HEK293T (cell line): ENCODE results near the gene CRCP.
A peak's percentile ranks its signal among the peaks of the same experiment; 100 is the strongest.
"Not testable (repeated sequence)": the region's sequence is repeated elsewhere in the genome, so short reads cannot be mapped to it uniquely, and the experiment has no call there.

Experiments used
- CTCF ChIA-PET: fragments of 350-600 bp; formaldehyde crosslinking; extraction: SDS; loops from one replicate; lab custom pipeline; 2021; ENCODE audit warnings: antibody characterized with exemption, inconsistent platforms; lab: Yijun Ruan, JAX
- POLR2A ChIA-PET: fragments of 350-600 bp; formaldehyde crosslinking; extraction: SDS; loops from one replicate; lab custom pipeline; 2020; ENCODE audit warnings: antibody characterized with exemption, inconsistent platforms; lab: Yijun Ruan, JAX
- DNase-seq: peaks from one replicate; pipeline ENCODE4 v3.0.0; 2012; ENCODE audit warnings: mixed read lengths; ENCODE audit errors: extremely low spot score
- ARNT ChIP-seq: fragments of 450-650 bp; IDR thresholded peaks from 2 replicates; pipeline ENCODE4 v1.6.1; 2017; ENCODE audit warnings: mild to moderate bottlenecking
- BHLHE40 ChIP-seq: fragments of 450-650 bp; IDR thresholded peaks from 2 replicates; pipeline ENCODE4 v1.6.1; 2016; ENCODE audit warnings: mild to moderate bottlenecking, moderate library complexity, borderline replicate concordance
- CTBP1 ChIP-seq: fragments of 450-650 bp; IDR thresholded peaks from 2 replicates; pipeline ENCODE4 v1.6.1; 2016; ENCODE audit warnings: borderline replicate concordance
- ELF4 ChIP-seq: fragments of 450-650 bp; IDR thresholded peaks from 2 replicates; pipeline ENCODE4 v1.6.1; 2017; ENCODE audit warnings: antibody characterized with exemption
- FOXA1 ChIP-seq: fragments of 450-650 bp; IDR thresholded peaks from 2 replicates; pipeline ENCODE4 v1.6.1; 2016; ENCODE audit warnings: mild to moderate bottlenecking
- FOXK2 ChIP-seq: fragments of 450-650 bp; IDR thresholded peaks from 2 replicates; pipeline ENCODE4 v1.6.1; 2016; ENCODE audit warnings: mild to moderate bottlenecking
- FOXM1 ChIP-seq: fragments of 450-650 bp; IDR thresholded peaks from 2 replicates; pipeline ENCODE4 v1.6.1; 2017; ENCODE audit warnings: mild to moderate bottlenecking, borderline replicate concordance
- HDGF ChIP-seq: fragments of 450-650 bp; IDR thresholded peaks from 2 replicates; pipeline ENCODE4 v1.6.1; 2017; ENCODE audit warnings: antibody characterized with exemption, borderline replicate concordance
- L3MBTL2 ChIP-seq: fragments of 450-650 bp; conservative IDR thresholded peaks from 2 replicates; pipeline ENCODE4 v1.6.1; 2016; ENCODE audit warnings: mild to moderate bottlenecking
- LEF1 ChIP-seq: fragments of 450-650 bp; IDR thresholded peaks from 2 replicates; pipeline ENCODE4 v1.6.1; 2017; ENCODE audit warnings: mild to moderate bottlenecking, borderline replicate concordance
- NFRKB ChIP-seq: fragments of 450-650 bp; IDR thresholded peaks from 2 replicates; pipeline ENCODE4 v1.6.1; 2016; ENCODE audit warnings: mild to moderate bottlenecking, moderate library complexity
- PKNOX1 ChIP-seq: fragments of 450-650 bp; IDR thresholded peaks from 2 replicates; pipeline ENCODE4 v1.6.1; 2016
- SP1 ChIP-seq: fragments of 450-650 bp; IDR thresholded peaks from 2 replicates; pipeline ENCODE4 v1.6.1; 2017
- SUZ12 ChIP-seq: fragments of 450-650 bp; IDR thresholded peaks from 2 replicates; pipeline ENCODE4 v1.6.1; 2016; ENCODE audit warnings: mild to moderate bottlenecking
- TARDBP ChIP-seq: fragments of 450-650 bp; IDR thresholded peaks from 2 replicates; pipeline ENCODE4 v1.6.1; 2016
- ZNF384 ChIP-seq: fragments of 450-650 bp; IDR thresholded peaks from 2 replicates; pipeline ENCODE4 v1.6.1; 2016

CRCP gene

GRCh38 chr7:66095010-66095409 is 19.6 kb upstream of the CRCP start:
- ChIA-PET POLR2A (no interaction called here), CTCF (no interaction called here)
- no peak for TF ChIP-seq PKNOX1
- TF ChIP-seq SP1 = no peak
- no peak for TF ChIP-seq ELF4
- no peak for TF ChIP-seq TARDBP
- TF ChIP-seq ZNF384 = no peak
- no peak for TF ChIP-seq ARNT
- no peak for TF ChIP-seq CTBP1
- TF ChIP-seq FOXK2 = no peak
- no peak for TF ChIP-seq LEF1
- no peak for TF ChIP-seq FOXM1
- TF ChIP-seq FOXA1 = no peak
- no peak for TF ChIP-seq NFRKB
- no peak for TF ChIP-seq HDGF
- no peak for TF ChIP-seq BHLHE40
- no peak for TF ChIP-seq L3MBTL2
- no peak for TF ChIP-seq SUZ12
- DNase-seq = no peak

- no peak for TF ChIP-seq SP1
- no peak for TF ChIP-seq FOXM1
- TF ChIP-seq BHLHE40 = no peak
- TF ChIP-seq ELF4 = no peak
- no peak for TF ChIP-seq L3MBTL2
- TF ChIP-seq HDGF = no peak
- TF ChIP-seq LEF1 = no peak
- no peak for TF ChIP-seq SUZ12
- no peak for TF ChIP-seq NFRKB
- TF ChIP-seq ZNF384 = no peak
- no peak for TF ChIP-seq PKNOX1
- no peak for TF ChIP-seq CTBP1
- TF ChIP-seq ARNT = no peak
- TF ChIP-seq FOXA1 = no peak
- TF ChIP-seq FOXK2 = no peak
- TF ChIP-seq TARDBP = no peak
- ChIA-PET POLR2A (no interaction called here), CTCF (no interaction called here)
- no peak for DNase-seq
Measured at GRCh38 chr7:66099232-66099550, 15.5 kb upstream of the CRCP start.

- ChIA-PET CTCF (interaction anchor here (0.7 kb wide), 1 partner anchor 633 kb away, joined by 4 read pairs; no protein-coding TSS in a partner anchor), POLR2A (interaction anchor here (2.6 kb wide), 1 partner anchor 15 kb away, joined by 7 read pairs; the partner anchor contains the start of gene CRCP)
- TF ChIP-seq SUZ12 (no peak), PKNOX1 (peak; percentile 52; the same call in 1 of the 2 replicates), ARNT (no peak)
- DNase-seq = no peak
Measured at GRCh38 chr7:66099551-66100407, 14.9 kb upstream of the CRCP start.

- TF ChIP-seq ARNT (no peak), BHLHE40 (no peak), LEF1 (no peak), FOXK2 (no peak), NFRKB (no peak), ZNF384 (0 out of 2 replicates have a peak, but pooled peaks have one; percentile 7), FOXA1 (no peak), CTBP1 (no peak), ELF4 (no peak)
Measured at GRCh38 chr7:66100408-66101050, 14.1 kb upstream of the CRCP start.

GRCh38 chr7:66102168-66102567 is 12.5 kb upstream of the CRCP start:
- POLR2A ChIA-PET = interaction anchor here (2.6 kb wide), 1 partner anchor 12 kb away, joined by 7 read pairs; the partner anchor contains the start of gene CRCP
- CTCF ChIA-PET, DNase-seq: not testable (repeated sequence)

More at GRCh38 chr7:66100408-66101050, 14.1 kb upstream of the CRCP start:
- ChIA-PET CTCF (interaction anchor here (0.6 to 0.7 kb wide), 2 partner anchors 68 to 632 kb away, joined by 3 to 4 read pairs; no protein-coding TSS in a partner anchor), POLR2A (interaction anchor here (2.6 kb wide), 1 partner anchor 14 kb away, joined by 7 read pairs; the partner anchor contains the start of gene CRCP)
- DNase-seq = no peak

GRCh38 chr7:66103994-66104393 is 10.7 kb upstream of the CRCP start:
- DNase-seq, CTCF ChIA-PET, POLR2A ChIA-PET: not testable (repeated sequence)
